ENCODE data around the gene GARIN5B.

- TF ChIP-seq CTCF (IDR thresholded peaks at IDR 0.05) = no peak
- TF ChIP-seq POLR2A (IDR thresholded peaks at IDR 0.05) = no peak
Measured at GRCh38 chr19:55319785-55320184, 43.3 kb downstream of the GARIN5B start.

Data from adrenal gland (tissue), 5 donors.